GM10847 (cell line): ENCODE data around the gene FBXO48.

Experiments
- POLR2A ChIP-seq: IDR thresholded peaks from 2 replicates; pipeline ENCODE4 v1.6.1; 2011; ENCODE audit not compliant: insufficient read length; ENCODE audit errors: extremely low read depth

The FBXO48 gene

GRCh38 chr2:68467077-68467960 lies at the start of gene FBXO48, which contains the start of gene APLF:
TSS of gene FBXO48 (minus strand) at chr2:68467294. CDS start at chr2:68465145, 2,149 bp downstream.
TSS of gene APLF (plus strand) at chr2:68467585. CDS start at chr2:68467732, 147 bp downstream.
- TF ChIP-seq POLR2A: peak; percentile 60

- no peak for TF ChIP-seq POLR2A
These were observed 49.2 kb upstream of the FBXO48 start for GRCh38 chr2:68516051-68516955.

- TF ChIP-seq POLR2A: no peak
These were observed 47.3 kb upstream of the FBXO48 start for GRCh38 chr2:68514316-68514929.

- TF ChIP-seq POLR2A: no peak
These were observed 45.9 kb upstream of the FBXO48 start for GRCh38 chr2:68512966-68513365.

- no peak for TF ChIP-seq POLR2A
These were observed 45.2 kb upstream of the FBXO48 start for GRCh38 chr2:68512326-68512725.

- no peak for TF ChIP-seq POLR2A
These were observed 39.1 kb upstream of the FBXO48 start for GRCh38 chr2:68506170-68506569.

GRCh38 chr2:68505603-68506159 lies 38.6 kb upstream of the FBXO48 start:
- TF ChIP-seq POLR2A: no peak

- TF ChIP-seq POLR2A: no peak
These were observed 34.7 kb upstream of the FBXO48 start for GRCh38 chr2:68501768-68502167.

GRCh38 chr2:68500649-68501048 lies 33.6 kb upstream of the FBXO48 start:
- TF ChIP-seq POLR2A: no peak

- TF ChIP-seq POLR2A: no peak
These were observed 32.0 kb upstream of the FBXO48 start for GRCh38 chr2:68499133-68499532.

- TF ChIP-seq POLR2A: no peak
These were observed 24.5 kb upstream of the FBXO48 start for GRCh38 chr2:68491582-68491981.

GRCh38 chr2:68489282-68489681 lies 22.2 kb upstream of the FBXO48 start:
- TF ChIP-seq POLR2A: no peak

- no peak for TF ChIP-seq POLR2A
These were observed 20.8 kb upstream of the FBXO48 start for GRCh38 chr2:68487773-68488355.

- TF ChIP-seq POLR2A: no peak
These were observed 15.9 kb upstream of the FBXO48 start for GRCh38 chr2:68483011-68483410.
